GM12875 (cell line): ENCODE results near the gene KIF25.

ENCODE experiments used
- H3K4me3 ChIP-seq: one replicate; pipeline ENCODE4 v1.5.1; 2011; ENCODE audit warnings: low read depth, low read length, control low read depth
- TF ChIP-seq, protein P1 (sequence below): IDR thresholded peaks from 2 replicates; pipeline ENCODE4 v1.5.1; 2011; ENCODE audit warnings: low read depth, mild to moderate bottlenecking, control low read depth, inconsistent platforms, low read length, moderate library complexity, borderline replicate concordance; ENCODE audit not compliant: insufficient read depth

KIF25 gene

DNA sequence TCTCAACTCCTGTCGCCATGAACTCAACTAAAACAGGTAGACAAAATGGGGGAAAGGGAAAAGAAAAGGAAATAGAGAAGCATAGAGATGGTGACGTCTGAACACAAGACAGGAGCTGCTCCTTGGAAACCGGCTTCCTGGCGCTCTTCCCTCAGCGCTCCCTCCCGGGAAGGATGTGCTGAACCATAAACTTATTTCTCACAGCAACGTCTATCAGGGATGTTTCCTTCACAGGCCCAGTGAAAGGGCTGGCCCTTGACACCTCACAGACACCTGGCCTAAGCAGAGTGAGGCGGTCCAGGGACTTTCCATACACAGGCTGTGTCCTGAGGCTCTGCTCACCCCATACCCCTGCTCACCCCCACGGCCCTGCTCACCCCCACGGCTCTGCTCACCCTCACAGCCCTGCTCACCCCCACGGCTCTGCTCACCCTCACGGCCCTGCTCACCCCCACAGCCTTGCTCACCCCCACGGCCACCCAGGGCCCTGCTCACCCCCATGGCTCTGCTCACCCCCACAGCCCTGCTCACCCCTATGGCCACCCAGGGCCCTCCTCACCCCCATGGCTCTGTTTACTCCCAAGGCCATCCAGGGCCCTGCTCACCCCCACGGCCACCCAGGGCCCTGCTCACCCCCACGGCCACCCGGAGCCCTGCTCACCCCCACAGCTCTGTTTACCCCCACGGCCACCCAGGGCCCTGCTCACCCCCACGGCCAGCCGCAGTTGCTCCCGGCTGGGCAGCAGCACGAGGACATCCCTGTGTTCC is 80.9 kb downstream of the KIF25 start:
- TF ChIP-seq, protein P1, sequence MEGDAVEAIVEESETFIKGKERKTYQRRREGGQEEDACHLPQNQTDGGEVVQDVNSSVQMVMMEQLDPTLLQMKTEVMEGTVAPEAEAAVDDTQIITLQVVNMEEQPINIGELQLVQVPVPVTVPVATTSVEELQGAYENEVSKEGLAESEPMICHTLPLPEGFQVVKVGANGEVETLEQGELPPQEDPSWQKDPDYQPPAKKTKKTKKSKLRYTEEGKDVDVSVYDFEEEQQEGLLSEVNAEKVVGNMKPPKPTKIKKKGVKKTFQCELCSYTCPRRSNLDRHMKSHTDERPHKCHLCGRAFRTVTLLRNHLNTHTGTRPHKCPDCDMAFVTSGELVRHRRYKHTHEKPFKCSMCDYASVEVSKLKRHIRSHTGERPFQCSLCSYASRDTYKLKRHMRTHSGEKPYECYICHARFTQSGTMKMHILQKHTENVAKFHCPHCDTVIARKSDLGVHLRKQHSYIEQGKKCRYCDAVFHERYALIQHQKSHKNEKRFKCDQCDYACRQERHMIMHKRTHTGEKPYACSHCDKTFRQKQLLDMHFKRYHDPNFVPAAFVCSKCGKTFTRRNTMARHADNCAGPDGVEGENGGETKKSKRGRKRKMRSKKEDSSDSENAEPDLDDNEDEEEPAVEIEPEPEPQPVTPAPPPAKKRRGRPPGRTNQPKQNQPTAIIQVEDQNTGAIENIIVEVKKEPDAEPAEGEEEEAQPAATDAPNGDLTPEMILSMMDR = no peak
- no peak overlapping the region for H3K4me3 ChIP-seq

DNA sequence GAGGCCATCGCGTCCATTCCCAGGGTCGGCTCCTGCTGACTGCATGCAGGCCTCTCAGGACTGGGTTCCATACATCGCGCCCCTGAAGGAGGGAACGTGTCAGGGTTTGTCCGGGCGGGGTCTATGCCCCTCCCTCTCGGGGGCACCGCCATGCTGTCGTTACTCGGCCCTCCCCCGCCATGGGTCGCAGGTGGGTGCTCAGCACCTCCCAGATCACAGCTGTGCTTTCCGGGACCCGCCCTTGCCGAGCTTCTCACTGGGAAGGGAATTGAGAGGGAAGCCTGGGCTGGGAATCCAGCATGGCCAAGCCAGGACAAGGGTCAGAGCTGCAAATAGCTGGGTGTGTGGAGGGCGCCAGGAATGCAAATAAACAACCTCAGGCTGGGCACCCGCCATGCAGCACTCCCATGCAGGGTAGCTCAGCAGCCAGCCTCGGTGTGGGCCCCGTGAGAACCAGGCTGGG is 81.5 kb downstream of the KIF25 start, which contains the start of gene FRMD1:
Gene FRMD1 (minus strand): TSS at position 270 of the 463 bp plus-strand sequence. CDS start 118 bp downstream, at position 152.
- TF ChIP-seq, protein P1 = no peak
- H3K4me3 ChIP-seq = no peak within 1 kb of the TSS

DNA sequence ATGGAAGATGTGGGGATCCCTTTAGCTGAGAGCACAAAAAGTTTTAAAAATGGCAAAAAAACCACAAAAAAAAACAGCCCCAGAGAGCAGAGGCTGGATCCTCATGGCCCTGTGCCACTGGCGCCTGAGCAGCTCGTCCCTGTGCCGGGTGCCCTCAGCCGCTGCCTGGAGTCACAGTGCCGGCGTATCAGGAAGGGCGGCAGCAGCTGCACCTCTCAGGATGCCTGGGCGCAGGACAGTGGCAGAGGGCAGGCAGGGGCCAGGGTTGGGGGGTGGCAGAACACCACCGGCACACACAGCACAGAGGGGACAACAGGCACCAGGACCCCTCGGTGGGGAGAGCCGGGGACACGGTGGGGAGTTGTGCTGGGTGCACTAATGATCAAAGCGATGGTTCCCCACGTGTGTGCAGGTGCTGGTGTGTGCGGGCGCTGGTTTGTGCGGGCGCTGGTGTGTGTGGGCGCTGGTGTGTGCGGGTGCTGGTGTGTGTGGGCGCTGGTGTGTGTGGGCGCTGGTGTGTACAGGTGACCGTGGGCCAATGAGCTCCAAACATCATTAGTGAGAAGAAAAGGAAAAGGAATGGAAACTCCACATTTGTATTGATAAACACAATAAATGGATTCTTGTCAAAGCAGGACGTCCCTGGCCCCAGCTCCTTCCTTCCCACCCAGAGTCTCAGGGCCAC is 83.1 kb downstream of the KIF25 start:
- H3K4me3 ChIP-seq = no peak overlapping the region
- TF ChIP-seq, protein P1 = no peak

DNA sequence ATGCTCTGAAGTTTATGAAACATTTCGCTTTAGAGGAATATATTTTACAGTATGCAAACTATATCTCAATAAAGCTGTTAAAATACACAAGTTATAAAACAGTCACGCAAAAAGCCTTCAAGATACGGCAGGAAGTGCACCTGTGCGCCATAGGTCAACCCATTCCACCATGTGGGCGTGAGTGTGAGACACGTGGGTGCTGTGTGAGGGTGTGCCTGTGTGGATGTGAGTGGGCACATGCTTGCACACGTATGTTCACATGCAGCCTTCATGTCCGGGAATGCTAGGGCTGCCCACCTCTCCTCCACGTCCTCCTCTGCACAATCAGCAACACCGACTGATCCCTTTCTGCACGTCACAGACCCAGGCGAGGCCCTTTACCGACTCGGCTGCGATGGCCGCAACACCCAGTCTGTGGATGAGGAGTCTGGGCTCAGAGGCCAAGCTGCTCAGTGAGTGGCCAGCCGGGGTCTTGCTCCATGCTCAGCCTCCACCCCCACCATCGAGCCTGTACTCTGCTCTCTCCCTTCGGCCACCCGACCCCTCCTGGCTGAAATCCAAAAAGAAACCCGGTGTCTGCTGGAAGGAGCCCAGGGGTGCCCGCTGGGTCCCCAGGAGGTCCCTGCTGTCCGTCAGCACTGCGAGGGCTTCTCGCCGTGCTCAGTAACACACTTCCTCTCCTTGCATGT is 84.5 kb downstream of the KIF25 start:
- no peak overlapping the region for H3K4me3 ChIP-seq
- TF ChIP-seq, protein P1 = no peak

DNA sequence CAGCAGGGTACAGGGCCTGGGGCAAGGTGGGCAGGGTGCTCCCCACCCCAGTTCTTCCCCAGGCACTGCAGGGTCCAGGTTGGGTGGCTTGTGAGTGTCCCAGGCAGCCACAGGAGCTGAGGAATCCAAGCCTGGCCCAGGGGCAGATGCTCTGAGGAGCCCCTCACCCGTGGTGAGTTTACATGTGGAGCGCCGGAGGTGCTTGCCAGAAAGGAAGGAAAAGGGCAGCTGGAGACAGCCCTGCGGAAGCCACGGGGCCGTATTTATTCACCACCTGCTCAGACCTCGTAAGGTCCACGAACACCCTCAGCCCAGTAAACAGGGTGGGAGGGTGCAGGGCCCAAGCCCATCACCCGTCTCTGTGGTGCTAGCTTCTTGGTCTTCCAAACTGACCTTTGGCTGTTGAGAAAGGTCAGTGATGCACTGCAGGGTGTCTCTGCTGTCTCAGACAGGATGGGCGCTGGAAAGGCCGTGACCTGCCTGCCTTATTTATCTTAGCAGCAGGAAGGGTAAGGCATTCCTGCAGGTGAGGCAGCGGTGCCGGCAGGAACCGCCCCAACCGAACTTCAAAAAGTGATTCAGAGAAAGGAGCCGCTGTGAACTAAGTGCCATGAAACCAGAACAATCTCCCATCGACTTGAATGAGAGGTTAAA is 85.5 kb downstream of the KIF25 start:
- no peak overlapping the region for H3K4me3 ChIP-seq
- TF ChIP-seq, protein P1 = no peak

DNA sequence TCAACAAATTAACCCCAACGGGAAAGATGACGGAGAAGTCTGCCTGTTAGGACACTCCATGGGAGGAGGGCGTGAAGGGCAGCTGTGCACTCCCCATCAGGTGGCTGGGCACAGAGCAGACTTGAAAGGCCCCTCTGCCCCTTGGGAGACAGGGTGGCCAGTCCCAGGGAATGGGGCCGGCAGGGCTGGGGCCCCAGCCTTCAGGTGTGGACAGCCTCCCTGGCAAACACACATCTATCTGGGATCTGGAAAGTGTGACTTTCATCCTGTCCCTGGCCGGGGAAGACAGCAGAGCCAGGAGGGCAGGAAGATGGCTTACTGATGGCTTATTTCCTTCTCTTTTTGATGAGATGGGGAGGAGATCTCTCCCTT is 86.0 kb downstream of the KIF25 start:
- TF ChIP-seq, protein P1 = no peak

More for the DNA sequence above, 86.0 kb downstream of the KIF25 start:
- H3K4me3 ChIP-seq = no peak overlapping the region
